GM12801 (cell line): ENCODE results near the gene LIME1.

Experiments
- TF ChIP-seq, protein P1 (sequence below): IDR thresholded peaks from one replicate; pipeline ENCODE4 v1.5.1; 2011; ENCODE audit warnings: control low read depth; ENCODE audit not compliant: insufficient read length; ENCODE audit errors: extremely low read depth

LIME1 gene

DNA sequence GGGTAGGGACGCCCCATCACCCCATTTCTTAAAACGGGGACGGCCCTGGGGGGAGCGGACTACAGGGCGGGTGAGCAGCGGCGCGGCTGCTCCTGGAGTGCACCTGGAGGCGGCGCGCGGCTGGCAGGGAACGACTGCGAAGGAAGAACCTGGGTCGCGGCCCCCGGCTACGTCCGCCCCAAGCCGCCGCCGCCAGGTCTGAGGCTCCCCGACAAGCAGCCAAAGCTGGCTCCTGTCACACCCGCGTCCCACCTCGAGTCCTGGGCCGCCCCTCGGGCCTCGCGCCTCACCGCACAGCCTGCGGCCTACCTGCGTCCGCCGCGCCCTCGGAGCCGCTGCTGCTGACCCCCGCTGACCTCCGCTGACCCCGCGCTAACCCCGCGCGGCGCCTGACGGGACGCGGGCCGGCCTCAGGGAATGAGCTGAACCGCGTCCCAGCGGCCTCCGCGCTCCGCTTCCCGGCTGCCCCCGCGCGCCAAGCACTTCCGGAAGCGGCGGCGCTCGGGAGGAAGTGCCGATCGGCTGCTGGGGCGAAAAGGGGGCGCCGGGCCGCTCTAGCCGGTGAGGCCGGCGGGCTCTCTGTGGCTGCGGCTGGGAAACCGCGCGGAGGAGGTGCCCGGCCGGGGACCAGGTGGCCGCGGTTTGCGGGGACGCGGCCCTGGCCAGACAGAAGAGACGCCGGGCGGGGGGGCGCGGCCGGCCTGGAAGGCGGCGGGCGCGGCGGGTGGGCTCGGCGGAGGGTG lies 28.7 kb upstream of the LIME1 start, which contains the start of the genes ARFRP1 and ZGPAT:
Gene ARFRP1, minus strand, starts transcription at position 419 of the 743 bp plus-strand sequence. CDS start 885 bp downstream, outside the sequence.
Gene ZGPAT, plus strand, starts transcription at position 482 of the 743 bp plus-strand sequence. CDS start 542 bp downstream, outside the sequence.
- TF ChIP-seq, protein P1, sequence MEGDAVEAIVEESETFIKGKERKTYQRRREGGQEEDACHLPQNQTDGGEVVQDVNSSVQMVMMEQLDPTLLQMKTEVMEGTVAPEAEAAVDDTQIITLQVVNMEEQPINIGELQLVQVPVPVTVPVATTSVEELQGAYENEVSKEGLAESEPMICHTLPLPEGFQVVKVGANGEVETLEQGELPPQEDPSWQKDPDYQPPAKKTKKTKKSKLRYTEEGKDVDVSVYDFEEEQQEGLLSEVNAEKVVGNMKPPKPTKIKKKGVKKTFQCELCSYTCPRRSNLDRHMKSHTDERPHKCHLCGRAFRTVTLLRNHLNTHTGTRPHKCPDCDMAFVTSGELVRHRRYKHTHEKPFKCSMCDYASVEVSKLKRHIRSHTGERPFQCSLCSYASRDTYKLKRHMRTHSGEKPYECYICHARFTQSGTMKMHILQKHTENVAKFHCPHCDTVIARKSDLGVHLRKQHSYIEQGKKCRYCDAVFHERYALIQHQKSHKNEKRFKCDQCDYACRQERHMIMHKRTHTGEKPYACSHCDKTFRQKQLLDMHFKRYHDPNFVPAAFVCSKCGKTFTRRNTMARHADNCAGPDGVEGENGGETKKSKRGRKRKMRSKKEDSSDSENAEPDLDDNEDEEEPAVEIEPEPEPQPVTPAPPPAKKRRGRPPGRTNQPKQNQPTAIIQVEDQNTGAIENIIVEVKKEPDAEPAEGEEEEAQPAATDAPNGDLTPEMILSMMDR: no peak

DNA sequence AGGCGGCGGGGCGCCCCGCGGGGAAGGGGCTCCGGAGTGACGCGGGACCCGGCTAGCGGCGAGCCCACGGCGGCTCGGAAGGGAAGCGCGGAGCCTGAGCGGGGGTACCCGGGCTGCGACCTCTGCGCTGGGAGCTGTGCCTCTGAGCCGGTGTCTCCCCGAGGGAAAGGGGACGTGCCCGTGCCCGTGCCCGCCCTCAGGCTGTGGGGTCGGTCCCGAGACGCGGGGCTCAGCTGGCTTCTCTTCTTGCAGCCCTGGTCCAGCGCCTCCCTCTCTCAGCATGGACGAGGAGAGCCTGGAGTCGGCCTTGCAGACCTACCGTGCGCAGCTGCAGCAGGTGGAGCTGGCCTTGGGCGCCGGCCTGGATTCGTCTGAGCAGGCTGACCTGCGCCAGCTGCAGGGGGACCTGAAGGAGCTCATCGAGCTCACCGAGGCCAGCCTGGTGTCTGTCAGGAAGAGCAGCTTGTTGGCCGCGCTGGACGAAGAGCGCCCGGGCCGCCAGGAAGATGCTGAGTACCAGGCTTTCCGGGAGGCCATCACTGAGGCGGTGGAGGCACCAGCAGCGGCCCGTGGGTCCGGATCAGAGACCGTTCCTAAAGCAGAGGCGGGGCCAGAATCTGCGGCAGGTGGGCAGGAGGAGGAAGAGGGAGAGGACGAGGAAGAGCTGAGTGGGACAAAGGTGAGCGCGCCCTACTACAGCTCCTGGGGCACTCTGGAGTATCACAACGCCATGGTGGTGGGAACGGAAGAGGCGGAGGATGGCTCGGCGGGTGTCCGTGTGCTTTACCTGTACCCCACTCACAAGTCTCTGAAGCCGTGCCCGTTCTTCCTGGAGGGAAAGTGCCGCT lies 27.9 kb upstream of the LIME1 start:
- TF ChIP-seq, protein P1: no peak

DNA sequence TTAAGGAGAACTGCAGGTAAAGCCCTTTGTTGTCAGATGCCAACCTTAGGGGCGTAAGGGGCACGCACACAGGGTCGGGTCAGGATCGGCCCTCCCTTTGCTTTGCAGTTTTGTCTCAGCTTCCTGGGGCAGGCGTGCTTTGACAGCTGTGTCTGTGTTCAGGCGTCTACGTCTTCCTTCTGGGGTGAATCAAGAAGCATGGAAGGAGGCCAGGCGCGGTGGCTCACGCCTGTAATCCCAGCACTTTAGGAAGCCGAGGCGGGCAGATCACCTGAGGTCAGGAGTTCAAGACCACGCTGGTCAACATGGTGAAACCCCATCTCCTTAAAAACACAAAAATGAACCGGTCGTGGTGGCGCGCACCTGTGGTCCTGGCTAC lies 27.3 kb upstream of the LIME1 start:
- TF ChIP-seq, protein P1: no peak

DNA sequence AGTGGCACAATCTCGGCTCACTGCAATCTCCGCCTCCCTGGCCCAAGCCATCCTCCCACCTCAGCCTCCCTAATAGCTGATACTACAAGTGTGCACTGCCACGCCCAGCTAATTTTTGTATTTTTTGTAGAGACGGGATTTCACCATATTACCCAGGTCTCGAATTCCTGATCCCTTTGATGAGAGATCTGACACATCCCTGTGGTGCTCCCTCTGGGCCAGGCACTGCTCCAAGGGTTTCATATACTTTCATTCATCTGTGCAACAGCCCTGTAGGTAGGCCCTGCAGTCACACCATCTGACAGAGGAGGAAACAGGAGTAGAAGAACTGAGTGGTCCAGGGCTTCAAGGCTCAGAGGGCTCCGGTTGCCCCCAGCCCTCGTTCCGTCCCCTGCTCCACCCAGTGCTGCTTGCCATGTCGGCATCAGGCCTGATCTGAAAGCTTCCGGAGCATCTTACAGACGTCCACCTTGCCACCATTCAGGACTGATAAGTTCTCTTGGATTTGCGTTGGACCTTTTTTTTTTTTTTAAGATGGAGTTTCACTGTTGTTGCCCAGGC lies 25.3 kb upstream of the LIME1 start:
- TF ChIP-seq, protein P1: no peak

DNA sequence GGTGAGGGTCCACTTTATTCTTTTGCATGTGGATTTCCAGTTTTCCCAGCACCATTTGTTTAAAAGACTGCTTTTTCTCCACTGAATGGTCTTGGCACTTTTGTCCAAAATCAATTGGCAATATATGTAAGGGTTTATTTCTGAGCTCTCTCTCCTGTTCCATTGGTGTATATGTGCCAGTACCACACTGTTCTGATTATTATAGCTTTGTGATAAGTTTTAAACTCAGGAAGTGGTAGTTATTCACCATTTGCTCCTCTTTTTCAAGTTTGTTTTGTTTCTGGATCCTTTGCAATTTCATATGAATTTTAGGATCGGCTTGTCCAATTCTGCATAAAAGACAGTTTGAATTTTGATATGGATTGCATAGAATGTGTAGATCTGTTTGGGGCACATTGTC lies 24.3 kb upstream of the LIME1 start:
- TF ChIP-seq, protein P1: no peak

DNA sequence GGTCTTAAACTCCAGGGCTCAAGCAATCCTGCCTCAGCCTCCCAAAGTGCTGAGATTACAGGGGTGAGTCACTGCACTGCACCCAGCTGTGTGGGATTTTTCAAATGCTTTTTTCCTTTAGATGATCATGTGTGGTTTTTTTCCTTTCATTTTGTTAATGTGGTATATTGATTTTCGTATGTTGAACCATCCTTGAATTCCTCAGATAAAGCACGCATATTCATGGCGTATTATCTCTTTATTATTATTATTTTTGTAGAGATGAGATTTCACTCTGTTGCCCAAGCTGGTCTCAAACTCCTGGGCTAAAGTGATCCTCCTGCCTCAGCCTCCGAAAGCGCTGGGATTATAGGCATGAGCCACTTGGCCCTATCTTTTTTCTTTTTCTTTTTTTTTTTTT lies 21.6 kb upstream of the LIME1 start:
- TF ChIP-seq, protein P1: no peak

DNA sequence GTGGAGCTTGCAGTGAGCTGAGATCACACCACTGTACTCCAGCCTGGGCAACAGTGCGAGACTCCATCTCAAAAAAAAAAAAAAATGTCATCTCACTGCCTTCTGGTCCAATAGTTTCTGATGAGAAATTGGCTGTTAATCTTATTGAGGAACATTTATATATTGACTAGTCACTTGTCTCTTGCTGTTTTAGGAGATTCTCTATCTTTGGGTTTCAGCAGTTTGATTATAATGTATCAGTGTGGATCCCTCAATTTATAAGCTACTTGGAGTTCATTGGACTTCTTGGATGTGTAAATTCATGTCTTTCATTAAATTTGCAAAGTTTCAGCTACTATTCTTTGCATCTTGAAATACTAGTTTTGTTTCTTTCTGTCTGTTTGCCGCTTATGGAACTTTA lies 17.5 kb upstream of the LIME1 start:
- TF ChIP-seq, protein P1: no peak
